ENCODE results near the gene ACTR1A.
A peak's percentile ranks its signal among the peaks of the same experiment; 100 is the strongest.

ACTR1A gene

GRCh38 chr10:102507521-102507920, 5.0 kb upstream of the ACTR1A start:
- no peak for TF ChIP-seq CTCF (IDR thresholded peaks at IDR 0.05; ENCODE audit: insufficient read depth, low read depth, low read length, missing control alignments)
- DNase-seq (ENCODE audit: low read depth), result no peak
- H3K4me3 ChIP-seq (ENCODE audit: low read depth, low read length), result no peak overlapping the region

- no peak overlapping the region for H3K4me3 ChIP-seq (ENCODE audit: low read depth, low read length)
- TF ChIP-seq CTCF (IDR thresholded peaks at IDR 0.05; ENCODE audit: insufficient read depth, low read depth, low read length, missing control alignments), result no peak
Measured at GRCh38 chr10:102505462-102506115, 3.1 kb upstream of the ACTR1A start.

GRCh38 chr10:102504976-102505300, 2.4 kb upstream of the ACTR1A start:
- TF ChIP-seq CTCF (IDR thresholded peaks at IDR 0.05; ENCODE audit: insufficient read depth, low read depth, low read length, missing control alignments), result no peak
- DNase-seq (ENCODE audit: low read depth), result no peak

More at GRCh38 chr10:102505462-102506115, 3.1 kb upstream of the ACTR1A start:
- DNase-seq (ENCODE audit: low read depth), result no peak

GRCh38 chr10:102504179-102504975, 1.9 kb upstream of the ACTR1A start:
- H3K4me3 ChIP-seq (ENCODE audit: low read depth, low read length), result peak overlapping the region; percentile 96
- TF ChIP-seq CTCF (IDR thresholded peaks at IDR 0.05; ENCODE audit: insufficient read depth, low read depth, low read length, missing control alignments), result no peak
- DNase-seq (ENCODE audit: low read depth), result peak; percentile 43

More at GRCh38 chr10:102504976-102505300, 2.4 kb upstream of the ACTR1A start:
- peak overlapping the region; percentile 96 for H3K4me3 ChIP-seq (ENCODE audit: low read depth, low read length)

- DNase-seq (ENCODE audit: low read depth), result peak; percentile 100
- peak within 1 kb of the TSS; percentile 96 for H3K4me3 ChIP-seq (ENCODE audit: low read depth, low read length)
- TF ChIP-seq CTCF (IDR thresholded peaks at IDR 0.05; ENCODE audit: insufficient read depth, low read depth, low read length, missing control alignments), result peak; percentile 91
Measured at GRCh38 chr10:102503264-102504178, 1.0 kb upstream of the ACTR1A start, which contains the start of gene SUFU. Gene SUFU, plus strand, starts transcription at chr10:102503972. Its CDS starts 181 bp downstream, at chr10:102504153.

GRCh38 chr10:102502029-102502336, 529 bp downstream of the ACTR1A start:
- peak; percentile 99 for DNase-seq (ENCODE audit: low read depth)
- H3K4me3 ChIP-seq (ENCODE audit: low read depth, low read length), result peak overlapping the region; percentile 92
- no peak for TF ChIP-seq CTCF (IDR thresholded peaks at IDR 0.05; ENCODE audit: insufficient read depth, low read depth, low read length, missing control alignments)

Data from GM12865 (cell line).